Lower leg skin (tissue), 4 donors: ENCODE results near the gene EVI2A. TPM values are rescaled to one million over a fixed set of nuclear protein-coding genes. Genes with fewer than 3 reads are reported as not detected.
"Not testable (repeated sequence)": the region's sequence is repeated elsewhere in the genome, so short reads cannot be mapped to it uniquely, and the experiment has no call there.

ENCODE experiments used
- DNase-seq, 2 donors: peaks; one replicate each; pipeline ENCODE4 v3.0.0-alpha.2; 2019; ENCODE audit warnings: low spot score in 2 of 2
- H3K4me3 ChIP-seq: fragments of 200-600 bp; sonication (generic); 2 replicates; pipeline ENCODE4 v1.5.1; 2017; ENCODE audit warnings: mild to moderate bottlenecking, low read depth; ENCODE audit not compliant: poor library complexity, severe bottlenecking
- CTCF ChIP-seq, 3 donors: fragments of 450-650 bp; IDR thresholded peaks; one replicate each; pipeline ENCODE4 v1.5.1; 2016; ENCODE audit warnings: antibody characterized with exemption in 3 of 3, mild to moderate bottlenecking in 3 of 3, moderate library complexity in 2 of 3
- POLR2A ChIP-seq, 2 donors: fragments of 450-650 bp; IDR thresholded peaks; one replicate each; pipeline ENCODE4 v1.6.1; 2016 to 2017; ENCODE audit warnings: antibody characterized with exemption in 2 of 2, mild to moderate bottlenecking in 1 of 2, moderate library complexity in 1 of 2
- WGBS, 2 donors: methylation state at CpG; one replicate each; pipeline ENCODE4 v1.1.5; 2018; 5-methylcytosine and 5-hydroxymethylcytosine counted together
- intact Hi-C: fragments of 100-400 bp; cut with DNase I; formaldehyde crosslinking; loops from one replicate; pipeline ENCODE4 v1.15.0; 2023; ENCODE audit warnings: low total_unique reads
- total RNA-seq, 4 donors: library from RNA; depleted of rRNA; stranded (reverse); fragments of >200 nt; gene quantifications; one replicate each; pipeline ENCODE4 v1.1.0, GENCODE V29; 2016

The EVI2A gene
- total RNA-seq, 4 donors from 2014 or later: 1.2 to 4.0 (median 2.0) TPM

- no peak for DNase-seq
Measured at GRCh38 chr17:31293581-31293980, 27.8 kb downstream of the EVI2A start.

DNA sequence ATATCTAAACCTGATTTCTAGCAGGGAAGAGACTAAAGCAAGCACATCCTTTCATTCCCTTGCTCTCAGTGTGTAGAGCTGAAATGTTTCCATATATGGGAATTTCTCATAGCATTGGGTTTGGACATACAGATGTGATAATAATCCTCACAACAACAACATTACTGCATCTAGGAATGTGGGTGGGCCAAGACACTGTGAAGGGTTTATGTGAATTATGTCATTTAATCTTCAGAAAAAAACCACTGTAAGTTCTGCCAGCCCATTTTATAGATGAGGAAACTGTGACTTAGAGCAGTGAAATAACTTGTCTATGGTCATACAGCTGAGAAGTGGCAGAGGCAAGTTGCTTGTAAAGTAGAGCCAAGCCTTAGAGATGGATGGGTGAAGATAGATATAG lies 29.6 kb downstream of the EVI2A start:
- TF ChIP-seq POLR2A (IDR thresholded peaks at IDR 0.05): no peak
- TF ChIP-seq CTCF (IDR thresholded peaks at IDR 0.05): no peak
- intact Hi-C loops: no loop called here
- H3K4me3 ChIP-seq: no peak overlapping the region
- no peak for DNase-seq

More at GRCh38 chr17:31293581-31293980, 27.8 kb downstream of the EVI2A start:
- intact Hi-C loops: no loop called here
- TF ChIP-seq CTCF (IDR thresholded peaks at IDR 0.05) (no peak), POLR2A (IDR thresholded peaks at IDR 0.05) (no peak)
- 94 to 96% methylated on average over 2 of the region's 2 CpGs for WGBS, 2 donors
- H3K4me3 ChIP-seq: no peak overlapping the region

DNA sequence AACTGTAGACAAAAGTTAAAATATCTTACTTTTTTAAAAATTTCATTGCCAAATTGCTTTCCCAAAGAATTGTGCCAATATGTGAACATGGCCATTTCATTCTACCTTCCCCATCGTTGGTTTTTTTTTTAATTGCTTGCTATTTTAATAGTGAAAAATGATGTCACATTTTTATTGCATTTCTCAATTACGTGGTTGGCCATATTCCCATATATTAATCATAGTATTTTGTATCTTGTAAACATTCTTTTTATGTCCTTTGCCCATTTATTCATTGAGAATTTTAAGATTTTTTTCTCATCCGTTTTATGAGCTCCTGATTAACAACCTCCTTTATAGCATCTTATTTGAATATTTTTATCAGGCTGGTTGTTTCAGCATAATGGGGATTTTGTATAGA lies 31.6 kb downstream of the EVI2A start:
- intact Hi-C loops: no loop called here
- DNase-seq: no peak
- H3K4me3 ChIP-seq: no peak overlapping the region
- WGBS, 2 donors: 26 to 50% methylated on average over 3 of the region's 3 CpGs
- TF ChIP-seq POLR2A (IDR thresholded peaks at IDR 0.05): no peak
- no peak for TF ChIP-seq CTCF (IDR thresholded peaks at IDR 0.05)

DNA sequence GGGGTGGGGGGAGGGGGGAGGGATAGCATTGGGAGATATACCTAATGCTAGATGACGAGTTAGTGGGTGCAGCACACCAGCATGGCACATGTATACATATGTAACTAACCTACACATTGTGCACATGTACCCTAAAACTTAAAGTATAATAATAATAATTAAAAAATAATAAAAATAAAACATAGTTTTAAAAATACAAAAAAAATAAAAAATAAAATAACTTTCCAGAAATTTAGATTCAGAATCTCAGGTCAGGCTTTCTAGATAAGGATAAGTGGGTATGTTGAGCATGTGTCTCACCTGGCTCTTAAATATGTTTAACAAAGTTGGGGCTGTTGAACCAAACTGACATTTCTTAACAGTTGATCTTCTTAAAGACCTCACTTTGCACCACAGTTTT lies 33.5 kb downstream of the EVI2A start:
- H3K4me3 ChIP-seq, intact Hi-C loops, DNase-seq: not testable (repeated sequence)
- 100% methylated on average over 1 of the region's 1 CpG for WGBS, 2 donors

DNA sequence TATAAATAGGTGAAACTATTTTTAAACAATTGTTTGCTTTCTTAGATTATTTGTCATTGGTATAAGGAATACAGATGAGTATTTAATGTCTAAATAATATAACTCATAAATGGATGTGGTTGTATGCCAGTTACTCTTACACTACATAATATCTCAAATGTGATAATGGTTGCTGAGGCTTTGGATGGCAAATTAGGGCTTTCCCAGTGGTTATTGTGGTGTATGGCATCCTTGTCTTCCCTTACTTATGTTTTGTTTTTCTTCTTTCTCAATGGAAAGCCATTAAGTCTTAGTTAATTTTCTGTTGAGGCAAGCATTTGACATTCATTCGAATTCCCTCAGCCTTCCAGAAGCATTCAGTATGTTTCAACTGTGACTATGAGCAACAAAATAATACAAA lies 34.8 kb downstream of the EVI2A start:
- WGBS, 2 donors: 86 to 89% methylated on average over 1 of the region's 1 CpG
- DNase-seq: no peak
- TF ChIP-seq CTCF (IDR thresholded peaks at IDR 0.05) (no peak), POLR2A (IDR thresholded peaks at IDR 0.05) (no peak)

GRCh38 chr17:31283841-31284240 lies 37.6 kb downstream of the EVI2A start:
- DNase-seq: no peak
- intact Hi-C loops: no loop called here
- H3K4me3 ChIP-seq: no peak overlapping the region
- TF ChIP-seq CTCF (IDR thresholded peaks at IDR 0.05) (no peak), POLR2A (IDR thresholded peaks at IDR 0.05) (no peak)

More for the DNA sequence above, 34.8 kb downstream of the EVI2A start:
- no peak overlapping the region for H3K4me3 ChIP-seq
- intact Hi-C loops: no loop called here
